SH-SY5Y (cell line): Measurements from ENCODE around the gene SPOUT1.

ENCODE experiments used
- GATA2 ChIP-seq: IDR thresholded peaks from 2 replicates; pipeline ENCODE4 v1.6.1; 2011; ENCODE audit warnings: mild to moderate bottlenecking, low read depth, low read length
- GATA3 ChIP-seq: IDR thresholded peaks from 2 replicates; pipeline ENCODE4 v1.6.1; 2011; ENCODE audit warnings: low read depth, mild to moderate bottlenecking, low read length, moderate library complexity

- TF ChIP-seq GATA3 = no peak
- TF ChIP-seq GATA2 = no peak
These were observed 7.0 kb upstream of the SPOUT1 start for GRCh38 chr9:128836509-128837145.
